HepG2 (cell line): Measurements from ENCODE around the gene ACAT2. TPM values are rescaled to one million over a fixed set of nuclear protein-coding genes. Genes with fewer than 3 reads are reported as not detected.

Experiments
- AGO1 ChIP-seq: fragments of 200-400 bp; formaldehyde crosslinking; IDR thresholded peaks from 2 replicates; pipeline ENCODE4 v1.6.1; 2017; ENCODE audit warnings: mild to moderate bottlenecking, low read depth, low read length, moderate library complexity; ENCODE audit not compliant: poor library complexity, severe bottlenecking
- CEBPG ChIP-seq: IDR thresholded peaks from 2 replicates; pipeline ENCODE4 v1.6.1; 2016
- FIP1L1 ChIP-seq: fragments of 200-400 bp; formaldehyde crosslinking; IDR thresholded peaks from 2 replicates; pipeline ENCODE4 v1.6.1; 2018; ENCODE audit warnings: low read depth, mild to moderate bottlenecking, low read length, moderate library complexity, borderline replicate concordance; ENCODE audit not compliant: insufficient read depth
- GATAD2A ChIP-seq: IDR thresholded peaks from 2 replicates; pipeline ENCODE4 v1.6.1; 2016
- HMGA1 ChIP-seq: sonication (generic); formaldehyde crosslinking; conservative IDR thresholded peaks from 2 replicates; pipeline ENCODE4 v1.4.0; 2020; ENCODE audit warnings: missing genetic modification reagents
- IRF2 ChIP-seq: IDR thresholded peaks from 2 replicates; pipeline ENCODE4 v1.6.1; 2018; ENCODE audit warnings: missing genetic modification reagents, missing compliant biosample characterization
- KDM5A ChIP-seq: fragments of 200-600 bp; sonication (generic); IDR thresholded peaks from 2 replicates; pipeline ENCODE4 v1.7.0; 2018; ENCODE audit warnings: antibody characterized with exemption, mild to moderate bottlenecking, low read length, borderline replicate concordance
- NCOA1 ChIP-seq: sonication (generic); formaldehyde crosslinking; IDR thresholded peaks from 2 replicates; pipeline ENCODE4 v1.9.0; 2021; ENCODE audit warnings: missing genetic modification reagents
- NFKBIZ ChIP-seq: IDR thresholded peaks from 2 replicates; pipeline ENCODE4 v1.6.1; 2018; ENCODE audit warnings: missing genetic modification reagents, missing compliant biosample characterization
- SAP130 ChIP-seq: IDR thresholded peaks from 2 replicates; pipeline ENCODE4 v1.6.1; 2016; ENCODE audit warnings: low read depth
- SP140L ChIP-seq: sonication (generic); formaldehyde crosslinking; IDR thresholded peaks from 2 replicates; pipeline ENCODE4 v1.4.0; 2020; ENCODE audit warnings: missing genetic modification reagents, borderline replicate concordance
- ZFP41 ChIP-seq: sonication (generic); formaldehyde crosslinking; IDR thresholded peaks from 2 replicates; pipeline ENCODE4 v1.4.0; 2020; ENCODE audit warnings: mild to moderate bottlenecking, missing genetic modification reagents, borderline replicate concordance
- ZFP82 ChIP-seq: sonication (generic); formaldehyde crosslinking; IDR thresholded peaks from 2 replicates; pipeline ENCODE4 v1.5.1; 2020; ENCODE audit warnings: mild to moderate bottlenecking, missing genetic modification reagents, borderline replicate concordance
- ZNF256 ChIP-seq: sonication (generic); formaldehyde crosslinking; conservative IDR thresholded peaks from 2 replicates; pipeline ENCODE4 v1.4.0; 2020; ENCODE audit warnings: missing genetic modification reagents
- ZNF652 ChIP-seq: IDR thresholded peaks from 2 replicates; pipeline ENCODE4 v1.6.1; 2016; ENCODE audit warnings: low read depth, borderline replicate concordance
- ZNF776 ChIP-seq: sonication (generic); formaldehyde crosslinking; IDR thresholded peaks from 2 replicates; pipeline ENCODE4 v1.4.0; 2020; ENCODE audit warnings: mild to moderate bottlenecking, missing genetic modification reagents
- polyA plus RNA-seq, 8 experiments: library from polyadenylated mRNA; depleted of rRNA in 3 of 8; stranded (reverse) in 7 of 8; unstranded in 1 of 8; fragments of >200 nt; fragmentation: Illumina TruSeq in 4 of 8; extraction: Trizol in 4 of 8; gene quantifications; 2 replicates each; pipeline versions ENCODE4 v1.2.1 to v1.2.3, GENCODE V29; 2011 to 2016; ENCODE audit warnings: low read depth in 4 of 8, missing spikeins in 1 of 8, mixed read lengths in 1 of 8; ENCODE audit not compliant: insufficient read depth in 1 of 8
- total RNA-seq, 5 experiments: library from RNA; depleted of rRNA; stranded (reverse); fragments of >200 nt; fragmentation: Illumina TruSeq; extraction: Trizol; gene quantifications; 2 replicates each; pipeline ENCODE4 v1.2.3, GENCODE V29; 2016; ENCODE audit warnings: low read depth in 1 of 5
- TF ChIP-seq, protein P1 (sequence below): sonication (generic); formaldehyde crosslinking; IDR thresholded peaks from 2 replicates; pipeline ENCODE4 v1.5.1; 2020; ENCODE audit warnings: mild to moderate bottlenecking, missing genetic modification reagents, moderate library complexity
- TF ChIP-seq, protein P2 (sequence below): sonication (generic); formaldehyde crosslinking; IDR thresholded peaks from 2 replicates; pipeline ENCODE4 v1.4.0; 2020; ENCODE audit warnings: mild to moderate bottlenecking, missing genetic modification reagents
- TF ChIP-seq, protein P3 (sequence below): fragments of 450-650 bp; IDR thresholded peaks from 2 replicates; pipeline ENCODE4 v1.6.1; 2016
- TF ChIP-seq, protein P4 (sequence below): sonication (generic); formaldehyde crosslinking; IDR thresholded peaks from 2 replicates; pipeline ENCODE4 v1.4.0; 2020; ENCODE audit warnings: mild to moderate bottlenecking, missing genetic modification reagents, borderline replicate concordance
- TF ChIP-seq, protein P5 (sequence below): sonication (generic); formaldehyde crosslinking; conservative IDR thresholded peaks from 2 replicates; pipeline ENCODE4 v1.5.0; 2020; ENCODE audit warnings: missing genetic modification reagents

The ACAT2 gene
- total and polyA plus RNA-seq, 2 of the 13 experiments (the other 11 are each of a cell fraction or from before 2014, with no cell fraction given) = 121 to 534 TPM

DNA sequence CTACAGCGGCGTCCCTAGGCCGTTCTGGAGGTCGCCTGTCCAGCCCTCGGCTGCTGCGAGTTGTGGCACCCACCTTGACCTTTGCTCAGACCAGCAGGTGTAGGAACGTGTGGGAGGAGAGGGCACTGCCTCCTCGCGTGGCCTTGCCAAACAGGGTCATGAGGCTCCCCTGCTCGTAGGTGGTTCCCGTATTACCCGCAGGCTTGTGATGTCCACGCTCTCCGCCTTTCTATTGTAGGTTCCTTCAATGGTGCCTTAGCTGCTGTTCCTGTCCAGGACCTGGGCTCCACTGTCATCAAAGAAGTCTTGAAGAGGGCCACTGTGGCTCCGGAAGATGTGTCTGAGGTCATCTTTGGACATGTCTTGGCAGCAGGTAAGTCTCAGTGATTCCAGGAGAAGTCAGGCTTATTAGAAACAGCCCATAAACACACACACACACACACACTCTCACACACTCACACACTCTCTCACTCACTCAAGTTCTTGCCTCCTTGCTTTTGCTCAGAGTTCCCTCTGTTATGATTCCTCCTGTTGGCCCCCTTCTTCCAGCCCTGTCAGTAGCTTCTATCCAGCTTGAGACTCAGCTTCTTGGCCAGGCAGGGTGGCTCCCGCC, 942 bp downstream of the ACAT2 start (continued):
- TF ChIP-seq, protein P1, sequence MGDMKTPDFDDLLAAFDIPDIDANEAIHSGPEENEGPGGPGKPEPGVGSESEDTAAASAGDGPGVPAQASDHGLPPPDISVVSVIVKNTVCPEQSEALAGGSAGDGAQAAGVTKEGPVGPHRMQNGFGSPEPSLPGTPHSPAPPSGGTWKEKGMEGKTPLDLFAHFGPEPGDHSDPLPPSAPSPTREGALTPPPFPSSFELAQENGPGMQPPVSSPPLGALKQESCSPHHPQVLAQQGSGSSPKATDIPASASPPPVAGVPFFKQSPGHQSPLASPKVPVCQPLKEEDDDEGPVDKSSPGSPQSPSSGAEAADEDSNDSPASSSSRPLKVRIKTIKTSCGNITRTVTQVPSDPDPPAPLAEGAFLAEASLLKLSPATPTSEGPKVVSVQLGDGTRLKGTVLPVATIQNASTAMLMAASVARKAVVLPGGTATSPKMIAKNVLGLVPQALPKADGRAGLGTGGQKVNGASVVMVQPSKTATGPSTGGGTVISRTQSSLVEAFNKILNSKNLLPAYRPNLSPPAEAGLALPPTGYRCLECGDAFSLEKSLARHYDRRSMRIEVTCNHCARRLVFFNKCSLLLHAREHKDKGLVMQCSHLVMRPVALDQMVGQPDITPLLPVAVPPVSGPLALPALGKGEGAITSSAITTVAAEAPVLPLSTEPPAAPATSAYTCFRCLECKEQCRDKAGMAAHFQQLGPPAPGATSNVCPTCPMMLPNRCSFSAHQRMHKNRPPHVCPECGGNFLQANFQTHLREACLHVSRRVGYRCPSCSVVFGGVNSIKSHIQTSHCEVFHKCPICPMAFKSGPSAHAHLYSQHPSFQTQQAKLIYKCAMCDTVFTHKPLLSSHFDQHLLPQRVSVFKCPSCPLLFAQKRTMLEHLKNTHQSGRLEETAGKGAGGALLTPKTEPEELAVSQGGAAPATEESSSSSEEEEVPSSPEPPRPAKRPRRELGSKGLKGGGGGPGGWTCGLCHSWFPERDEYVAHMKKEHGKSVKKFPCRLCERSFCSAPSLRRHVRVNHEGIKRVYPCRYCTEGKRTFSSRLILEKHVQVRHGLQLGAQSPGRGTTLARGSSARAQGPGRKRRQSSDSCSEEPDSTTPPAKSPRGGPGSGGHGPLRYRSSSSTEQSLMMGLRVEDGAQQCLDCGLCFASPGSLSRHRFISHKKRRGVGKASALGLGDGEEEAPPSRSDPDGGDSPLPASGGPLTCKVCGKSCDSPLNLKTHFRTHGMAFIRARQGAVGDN (CRISPR knock-in tag) = no peak; the same call in none of the 2 replicates
- TF ChIP-seq ZNF652 (CRISPR knock-in tag) = no peak
- TF ChIP-seq KDM5A = no peak; the same call in 1 of the 2 replicates
- TF ChIP-seq GATAD2A = peak; percentile 77; the same call in 1 of the 2 replicates
- 0 out of 2 replicates have a peak, but pooled peaks have one; percentile 71 for TF ChIP-seq ZFP41 (CRISPR knock-in tag)
- TF ChIP-seq, protein P2, sequence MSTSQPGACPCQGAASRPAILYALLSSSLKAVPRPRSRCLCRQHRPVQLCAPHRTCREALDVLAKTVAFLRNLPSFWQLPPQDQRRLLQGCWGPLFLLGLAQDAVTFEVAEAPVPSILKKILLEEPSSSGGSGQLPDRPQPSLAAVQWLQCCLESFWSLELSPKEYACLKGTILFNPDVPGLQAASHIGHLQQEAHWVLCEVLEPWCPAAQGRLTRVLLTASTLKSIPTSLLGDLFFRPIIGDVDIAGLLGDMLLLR = peak; percentile 39; the same call in 1 of the 2 replicates
- TF ChIP-seq CEBPG (CRISPR knock-in tag) = no peak
- TF ChIP-seq, protein P3, sequence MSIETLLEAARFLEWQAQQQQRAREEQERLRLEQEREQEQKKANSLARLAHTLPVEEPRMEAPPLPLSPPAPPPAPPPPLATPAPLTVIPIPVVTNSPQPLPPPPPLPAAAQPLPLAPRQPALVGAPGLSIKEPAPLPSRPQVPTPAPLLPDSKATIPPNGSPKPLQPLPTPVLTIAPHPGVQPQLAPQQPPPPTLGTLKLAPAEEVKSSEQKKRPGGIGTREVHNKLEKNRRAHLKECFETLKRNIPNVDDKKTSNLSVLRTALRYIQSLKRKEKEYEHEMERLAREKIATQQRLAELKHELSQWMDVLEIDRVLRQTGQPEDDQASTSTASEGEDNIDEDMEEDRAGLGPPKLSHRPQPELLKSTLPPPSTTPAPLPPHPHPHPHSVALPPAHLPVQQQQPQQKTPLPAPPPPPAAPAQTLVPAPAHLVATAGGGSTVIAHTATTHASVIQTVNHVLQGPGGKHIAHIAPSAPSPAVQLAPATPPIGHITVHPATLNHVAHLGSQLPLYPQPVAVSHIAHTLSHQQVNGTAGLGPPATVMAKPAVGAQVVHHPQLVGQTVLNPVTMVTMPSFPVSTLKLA = 0 out of 2 replicates have a peak, but pooled peaks have one; percentile 4
- peak; percentile 56; the same call in 1 of the 2 replicates for TF ChIP-seq IRF2
- TF ChIP-seq HMGA1 (CRISPR knock-in tag) = no peak
- TF ChIP-seq ZNF776 = no peak; the same call in 1 of the 2 replicates
- no peak for TF ChIP-seq SP140L (CRISPR knock-in tag)
- TF ChIP-seq ZFP82 (CRISPR knock-in tag) = no peak
- TF ChIP-seq SAP130 (CRISPR knock-in tag) = peak; percentile 40; the same call in 1 of the 2 replicates
- TF ChIP-seq NCOA1 (CRISPR knock-in tag) = peak; percentile 82; the same call in 1 of the 2 replicates
- TF ChIP-seq, protein P4, sequence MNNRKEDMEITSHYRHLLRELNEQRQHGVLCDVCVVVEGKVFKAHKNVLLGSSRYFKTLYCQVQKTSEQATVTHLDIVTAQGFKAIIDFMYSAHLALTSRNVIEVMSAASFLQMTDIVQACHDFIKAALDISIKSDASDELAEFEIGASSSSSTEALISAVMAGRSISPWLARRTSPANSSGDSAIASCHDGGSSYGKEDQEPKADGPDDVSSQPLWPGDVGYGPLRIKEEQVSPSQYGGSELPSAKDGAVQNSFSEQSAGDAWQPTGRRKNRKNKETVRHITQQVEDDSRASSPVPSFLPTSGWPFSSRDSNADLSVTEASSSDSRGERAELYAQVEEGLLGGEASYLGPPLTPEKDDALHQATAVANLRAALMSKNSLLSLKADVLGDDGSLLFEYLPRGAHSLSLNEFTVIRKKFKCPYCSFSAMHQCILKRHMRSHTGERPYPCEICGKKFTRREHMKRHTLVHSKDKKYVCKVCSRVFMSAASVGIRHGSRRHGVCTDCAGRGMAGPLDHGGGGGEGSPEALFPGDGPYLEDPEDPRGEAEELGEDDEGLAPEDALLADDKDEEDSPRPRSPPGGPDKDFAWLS = no peak
- TF ChIP-seq ZNF256 (CRISPR knock-in tag) = no peak
- no peak for TF ChIP-seq AGO1
- TF ChIP-seq, protein P5, sequence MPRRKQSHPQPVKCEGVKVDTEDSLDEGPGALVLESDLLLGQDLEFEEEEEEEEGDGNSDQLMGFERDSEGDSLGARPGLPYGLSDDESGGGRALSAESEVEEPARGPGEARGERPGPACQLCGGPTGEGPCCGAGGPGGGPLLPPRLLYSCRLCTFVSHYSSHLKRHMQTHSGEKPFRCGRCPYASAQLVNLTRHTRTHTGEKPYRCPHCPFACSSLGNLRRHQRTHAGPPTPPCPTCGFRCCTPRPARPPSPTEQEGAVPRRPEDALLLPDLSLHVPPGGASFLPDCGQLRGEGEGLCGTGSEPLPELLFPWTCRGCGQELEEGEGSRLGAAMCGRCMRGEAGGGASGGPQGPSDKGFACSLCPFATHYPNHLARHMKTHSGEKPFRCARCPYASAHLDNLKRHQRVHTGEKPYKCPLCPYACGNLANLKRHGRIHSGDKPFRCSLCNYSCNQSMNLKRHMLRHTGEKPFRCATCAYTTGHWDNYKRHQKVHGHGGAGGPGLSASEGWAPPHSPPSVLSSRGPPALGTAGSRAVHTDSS (CRISPR knock-in tag) = no peak
- TF ChIP-seq FIP1L1 = no peak
- TF ChIP-seq NFKBIZ (CRISPR knock-in tag) = 0 out of 2 replicates have a peak, but pooled peaks have one; percentile 13
